WTC11 (cell line): Measurements from ENCODE around the gene SMAP1.

ENCODE experiments used
- FOXK1 ChIP-seq: sonication (generic); formaldehyde crosslinking; IDR thresholded peaks from 2 replicates; pipeline ENCODE4 v1.8.0; 2022; ENCODE audit warnings: mild to moderate bottlenecking, moderate library complexity, missing genetic modification reagents
- IRF2 ChIP-seq: sonication (generic); formaldehyde crosslinking; IDR thresholded peaks from 2 replicates; pipeline ENCODE4 v1.8.0; 2022; ENCODE audit warnings: low read depth, missing genetic modification reagents, borderline replicate concordance
- TF ChIP-seq, protein P1 (sequence below): fragments of 200-600 bp; IDR thresholded peaks from 2 replicates; pipeline ENCODE4 v1.8.0; 2022; ENCODE audit warnings: antibody characterized with exemption
- TF ChIP-seq, protein P2 (sequence below): sonication (generic); formaldehyde crosslinking; IDR thresholded peaks from 2 replicates; pipeline ENCODE4 v1.8.1; 2023; ENCODE audit warnings: mild to moderate bottlenecking, moderate library complexity, missing genetic modification reagents

DNA sequence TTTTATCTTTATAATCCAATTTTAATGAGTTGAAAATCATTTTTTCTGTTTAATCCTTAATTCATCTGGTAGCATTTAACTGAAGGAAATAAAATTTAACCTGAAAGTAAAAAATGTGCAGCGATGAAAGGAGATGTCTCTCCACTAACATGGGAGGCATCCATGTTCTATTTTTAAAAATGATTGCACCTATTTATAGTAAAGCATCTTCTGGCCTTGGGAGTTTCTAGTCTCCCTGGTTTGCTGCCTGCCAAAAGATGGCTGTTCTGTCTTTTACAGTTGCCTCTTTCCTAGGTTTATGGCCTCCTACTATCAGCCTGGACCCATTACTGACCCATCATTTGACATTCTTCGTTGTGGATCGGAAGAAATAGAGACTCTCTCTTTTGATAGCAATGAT is 146.2 kb downstream of the SMAP1 start:
- TF ChIP-seq FOXK1 (CRISPR knock-in tag) (no peak), IRF2 (CRISPR knock-in tag) (no peak)
- TF ChIP-seq, protein P1, sequence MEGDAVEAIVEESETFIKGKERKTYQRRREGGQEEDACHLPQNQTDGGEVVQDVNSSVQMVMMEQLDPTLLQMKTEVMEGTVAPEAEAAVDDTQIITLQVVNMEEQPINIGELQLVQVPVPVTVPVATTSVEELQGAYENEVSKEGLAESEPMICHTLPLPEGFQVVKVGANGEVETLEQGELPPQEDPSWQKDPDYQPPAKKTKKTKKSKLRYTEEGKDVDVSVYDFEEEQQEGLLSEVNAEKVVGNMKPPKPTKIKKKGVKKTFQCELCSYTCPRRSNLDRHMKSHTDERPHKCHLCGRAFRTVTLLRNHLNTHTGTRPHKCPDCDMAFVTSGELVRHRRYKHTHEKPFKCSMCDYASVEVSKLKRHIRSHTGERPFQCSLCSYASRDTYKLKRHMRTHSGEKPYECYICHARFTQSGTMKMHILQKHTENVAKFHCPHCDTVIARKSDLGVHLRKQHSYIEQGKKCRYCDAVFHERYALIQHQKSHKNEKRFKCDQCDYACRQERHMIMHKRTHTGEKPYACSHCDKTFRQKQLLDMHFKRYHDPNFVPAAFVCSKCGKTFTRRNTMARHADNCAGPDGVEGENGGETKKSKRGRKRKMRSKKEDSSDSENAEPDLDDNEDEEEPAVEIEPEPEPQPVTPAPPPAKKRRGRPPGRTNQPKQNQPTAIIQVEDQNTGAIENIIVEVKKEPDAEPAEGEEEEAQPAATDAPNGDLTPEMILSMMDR, result no peak
- TF ChIP-seq, protein P2, sequence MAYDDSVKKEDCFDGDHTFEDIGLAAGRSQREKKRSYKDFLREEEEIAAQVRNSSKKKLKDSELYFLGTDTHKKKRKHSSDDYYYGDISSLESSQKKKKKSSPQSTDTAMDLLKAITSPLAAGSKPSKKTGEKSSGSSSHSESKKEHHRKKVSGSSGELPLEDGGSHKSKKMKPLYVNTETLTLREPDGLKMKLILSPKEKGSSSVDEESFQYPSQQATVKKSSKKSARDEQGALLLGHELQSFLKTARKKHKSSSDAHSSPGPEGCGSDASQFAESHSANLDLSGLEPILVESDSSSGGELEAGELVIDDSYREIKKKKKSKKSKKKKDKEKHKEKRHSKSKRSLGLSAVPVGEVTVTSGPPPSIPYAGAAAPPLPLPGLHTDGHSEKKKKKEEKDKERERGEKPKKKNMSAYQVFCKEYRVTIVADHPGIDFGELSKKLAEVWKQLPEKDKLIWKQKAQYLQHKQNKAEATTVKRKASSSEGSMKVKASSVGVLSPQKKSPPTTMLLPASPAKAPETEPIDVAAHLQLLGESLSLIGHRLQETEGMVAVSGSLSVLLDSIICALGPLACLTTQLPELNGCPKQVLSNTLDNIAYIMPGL, result no peak
